Muscle of back (tissue), 11 donors: ENCODE results near the gene EVI2A. TPM values are rescaled to one million over a fixed set of nuclear protein-coding genes. Genes with fewer than 3 reads are reported as not detected.
"Not testable (repeated sequence)": the region's sequence is repeated elsewhere in the genome, so short reads cannot be mapped to it uniquely, and the experiment has no call there.

ENCODE experiments used
- DNase-seq, 3 donors: peaks; one replicate each; pipeline versions ENCODE4 v3.0.0 to v3.0.0-alpha.2; 2013
- polyA plus RNA-seq, 10 donors: library from polyadenylated mRNA; unstranded; fragments of 120-200 nt; gene quantifications; one replicate each; pipeline ENCODE4 v1.2.1, GENCODE V29; 2013; ENCODE audit not compliant: insufficient read length in 10 of 10

The EVI2A gene
- polyA plus RNA-seq, 10 donors = 1.3 to 5.9 (median 2.3) TPM

- DNase-seq = peak in 1 of 3 donors; percentile 20
Measured at GRCh38 chr17:31313982-31314781, 7.2 kb downstream of the EVI2A start, which contains the start of gene EVI2B. TSS of gene EVI2B (minus strand) at chr17:31314054. CDS start at chr17:31305609, 8,445 bp downstream.

- not testable (repeated sequence) for DNase-seq
Measured at GRCh38 chr17:31312223-31312622, 9.2 kb downstream of the EVI2A start.

DNA sequence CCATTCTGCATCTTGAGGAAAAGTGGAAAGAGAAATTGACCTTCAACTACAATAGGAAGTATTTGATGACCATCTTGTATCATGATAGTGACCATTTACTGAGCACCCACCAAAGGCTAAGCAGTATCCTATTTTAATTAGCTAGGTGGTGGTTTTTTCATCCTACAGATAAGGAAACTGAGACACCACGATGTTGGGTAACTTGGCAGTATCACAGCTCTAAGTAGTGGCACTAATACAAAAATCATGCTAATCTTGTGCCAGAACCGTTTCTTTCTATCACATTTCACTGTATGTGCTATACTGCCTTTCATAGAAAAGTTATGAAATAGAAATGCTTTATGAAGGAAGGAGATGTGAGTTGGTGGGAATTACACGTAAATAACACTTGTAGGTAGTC lies 9.9 kb downstream of the EVI2A start:
- no peak for DNase-seq

DNA sequence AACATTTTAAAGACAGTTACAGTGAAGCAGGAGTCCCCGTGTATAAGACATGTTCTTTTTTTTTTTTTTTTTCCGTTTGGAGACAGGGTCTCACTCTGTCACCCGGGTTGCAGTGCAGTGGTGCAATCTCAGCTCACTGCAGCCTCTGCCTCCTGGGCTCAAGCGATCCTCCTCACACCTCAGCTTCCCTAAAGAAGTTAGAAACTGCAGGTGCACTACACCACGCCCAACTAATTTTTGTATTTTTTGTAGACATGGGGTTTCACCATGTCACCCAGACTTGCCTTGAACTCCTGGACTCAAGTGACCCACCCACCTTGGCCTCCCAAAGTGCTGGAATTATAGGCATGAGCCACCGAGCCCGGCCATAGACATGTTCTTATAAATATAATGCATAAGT lies 10.5 kb downstream of the EVI2A start:
- no peak for DNase-seq

DNA sequence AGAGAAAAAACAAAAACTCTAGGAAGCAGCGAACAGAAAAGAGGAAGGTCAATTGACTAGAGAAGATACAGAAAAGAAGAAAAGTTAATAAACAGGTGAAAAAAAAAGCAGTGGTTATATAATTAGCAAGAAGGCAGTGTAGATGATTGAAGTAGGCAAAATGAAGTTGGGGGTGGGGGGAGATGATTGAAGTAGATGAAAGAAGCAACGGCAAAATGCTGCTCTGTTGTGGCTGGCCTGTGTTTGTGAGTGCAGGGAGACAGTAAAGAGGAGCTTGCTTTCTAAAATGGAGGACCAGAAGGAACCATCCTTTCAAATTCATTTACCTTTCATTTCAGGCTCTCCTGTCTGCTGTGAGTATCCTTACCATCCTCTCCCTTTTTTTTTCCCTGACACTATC lies 11.2 kb downstream of the EVI2A start:
- DNase-seq = peak in 1 of 3 donors; percentile 10

GRCh38 chr17:31309556-31309955 lies 11.9 kb downstream of the EVI2A start:
- DNase-seq = peak in 1 of 3 donors; percentile 19

DNA sequence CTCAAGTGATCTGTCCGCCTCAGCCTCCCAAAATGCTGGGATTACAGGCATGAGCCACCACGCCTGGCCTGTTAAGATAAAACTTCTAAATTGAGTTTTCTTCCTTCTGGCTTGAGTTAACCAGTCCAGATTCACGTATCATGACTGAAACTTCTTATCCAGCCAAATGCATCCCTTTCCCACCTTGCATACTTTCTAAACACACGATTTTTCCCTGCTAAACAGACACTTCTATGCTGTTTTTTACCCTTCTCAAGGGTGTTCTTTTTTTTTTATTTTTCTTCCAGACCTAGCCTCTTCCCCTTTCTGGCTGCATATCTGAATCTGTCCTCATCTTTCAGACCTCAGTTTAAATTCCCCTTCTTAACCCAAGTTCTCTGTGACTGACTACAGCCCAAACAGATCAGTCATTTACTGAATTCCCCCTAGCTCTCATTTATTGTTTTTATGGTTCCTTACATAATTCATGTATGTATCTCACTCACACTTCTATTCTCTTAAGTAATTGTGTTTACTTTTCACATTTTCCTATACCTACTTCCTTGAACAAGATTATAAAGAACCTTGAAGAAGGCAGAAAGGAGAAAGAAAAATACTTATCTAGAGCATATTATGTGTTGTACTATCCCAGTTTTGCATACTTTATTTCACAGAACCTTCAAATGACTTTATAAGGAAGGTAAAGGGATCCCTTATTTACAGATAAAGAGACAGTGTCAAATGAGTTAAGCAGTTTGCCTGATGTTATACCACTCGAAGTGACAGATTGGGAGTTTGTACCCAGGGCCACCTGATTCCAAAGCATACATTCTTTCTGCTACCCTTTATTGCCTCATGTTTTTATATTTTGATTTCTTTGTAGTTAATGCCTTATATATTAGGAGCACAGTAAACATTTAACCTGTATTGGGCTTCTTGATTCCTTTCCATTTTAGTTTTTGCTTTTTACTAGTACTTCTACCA lies 12.8 kb downstream of the EVI2A start:
- DNase-seq = no peak

DNA sequence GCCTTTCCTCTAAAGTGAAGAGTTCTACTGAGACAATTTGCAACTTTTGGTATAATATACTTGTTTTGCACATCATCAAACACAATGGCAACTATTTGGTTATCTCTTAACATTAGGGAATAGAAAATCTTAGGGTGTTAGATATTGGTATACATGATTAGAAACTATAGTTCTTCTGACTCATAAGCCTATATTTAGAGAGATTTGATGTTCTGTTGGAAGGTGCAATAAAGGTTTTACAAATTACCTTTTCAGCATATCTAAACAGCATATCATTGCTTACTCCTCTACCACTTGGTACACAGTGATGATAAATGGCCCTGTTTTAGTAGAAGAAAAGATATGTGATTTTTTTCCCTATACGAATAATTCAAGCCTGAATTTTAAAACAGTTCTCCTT lies 13.8 kb downstream of the EVI2A start:
- no peak for DNase-seq

DNA sequence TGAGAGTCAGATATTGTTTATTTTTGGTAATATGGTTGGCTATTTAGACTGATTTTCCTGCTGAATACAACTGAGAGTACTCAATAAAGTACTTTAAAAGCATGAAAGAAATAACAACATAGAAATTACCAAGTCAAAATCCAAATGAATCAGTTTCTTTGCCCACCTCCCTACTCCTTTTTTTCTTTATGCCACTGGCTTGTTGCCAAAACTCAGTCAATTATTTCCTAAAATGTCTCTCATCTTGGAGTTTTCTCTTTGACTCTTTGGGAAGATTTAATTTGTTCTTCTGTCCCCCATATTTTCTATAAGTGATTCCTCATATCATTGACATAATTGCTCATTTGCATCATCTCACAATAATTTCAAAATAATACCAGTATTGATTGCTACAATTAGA lies 21.8 kb downstream of the EVI2A start:
- DNase-seq = no peak

GRCh38 chr17:31297090-31297489 lies 24.3 kb downstream of the EVI2A start, which contains the start of gene OMG:
TSS of gene OMG (minus strand) at chr17:31297239. CDS start at chr17:31296331, 908 bp downstream.
- DNase-seq = no peak

GRCh38 chr17:31296142-31296541 lies 25.3 kb downstream of the EVI2A start:
- DNase-seq = no peak

DNA sequence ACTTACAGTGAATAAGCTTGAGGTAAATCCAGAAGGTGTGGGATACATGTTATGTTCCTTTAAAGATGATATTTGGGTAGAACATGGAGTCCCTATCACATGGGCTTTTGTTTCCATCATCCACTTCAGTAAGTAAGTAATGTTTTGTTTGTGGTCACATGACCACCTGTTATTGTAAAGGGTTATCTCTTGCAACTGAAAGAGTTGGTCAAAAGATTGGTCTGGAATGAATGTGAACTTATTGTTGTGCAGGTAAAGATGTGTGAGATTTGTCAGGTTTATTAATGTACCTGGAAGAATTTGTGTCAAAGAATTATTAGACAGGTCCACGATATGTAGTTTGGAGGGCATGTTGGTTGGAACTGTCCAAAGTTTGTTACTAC lies 25.9 kb downstream of the EVI2A start:
- DNase-seq = no peak

GRCh38 chr17:31294820-31295488 lies 26.5 kb downstream of the EVI2A start:
- DNase-seq = peak in 1 of 3 donors; percentile 35

DNA sequence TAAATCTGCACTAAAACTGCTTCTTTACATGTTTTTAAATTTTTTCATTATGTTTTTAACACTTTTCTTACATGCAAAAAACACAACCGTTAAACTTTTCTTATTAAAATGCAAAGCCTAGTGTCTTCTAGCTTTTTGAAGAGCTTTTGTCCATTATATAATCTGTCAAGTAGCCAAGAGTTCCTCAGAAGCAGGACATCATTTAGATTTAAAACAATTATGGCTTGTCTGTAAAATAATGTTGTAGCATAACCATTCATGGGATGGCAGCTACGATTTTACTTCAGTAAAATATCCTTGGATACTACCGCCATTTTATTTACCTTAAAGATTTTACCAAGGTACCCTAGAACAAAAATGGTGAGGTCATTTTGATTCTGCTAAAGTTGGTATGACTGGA lies 27.2 kb downstream of the EVI2A start:
- DNase-seq = no peak

DNA sequence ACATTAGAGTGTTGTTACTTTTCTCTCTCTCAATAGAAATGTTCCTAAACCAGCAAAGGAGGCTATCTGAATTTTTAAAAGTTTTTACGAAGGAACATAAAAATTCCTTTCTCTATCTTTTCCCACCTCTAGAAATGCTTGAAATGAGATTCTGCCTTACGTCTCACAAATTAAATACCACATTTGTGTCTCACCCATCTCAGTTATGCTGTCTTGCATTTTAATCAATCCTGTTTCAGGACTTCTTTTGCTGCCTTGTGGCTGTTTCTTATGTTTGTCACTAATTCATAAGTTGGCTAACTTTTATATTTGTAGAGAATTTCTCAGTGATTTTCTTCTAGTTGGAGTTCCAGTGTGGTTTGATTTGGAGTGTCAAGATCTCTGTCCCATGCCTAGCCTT lies 27.8 kb downstream of the EVI2A start:
- DNase-seq = no peak

GRCh38 chr17:31291820-31292219 lies 29.6 kb downstream of the EVI2A start:
- peak in 1 of 3 donors; percentile 7 for DNase-seq

- no peak for DNase-seq
Measured at GRCh38 chr17:31289790-31290189, 31.6 kb downstream of the EVI2A start.

- DNase-seq = not testable (repeated sequence)
Measured at GRCh38 chr17:31287932-31288331, 33.5 kb downstream of the EVI2A start.

- DNase-seq = no peak
Measured at GRCh38 chr17:31286587-31286986, 34.8 kb downstream of the EVI2A start.

GRCh38 chr17:31283841-31284240 lies 37.6 kb downstream of the EVI2A start:
- no peak for DNase-seq

DNA sequence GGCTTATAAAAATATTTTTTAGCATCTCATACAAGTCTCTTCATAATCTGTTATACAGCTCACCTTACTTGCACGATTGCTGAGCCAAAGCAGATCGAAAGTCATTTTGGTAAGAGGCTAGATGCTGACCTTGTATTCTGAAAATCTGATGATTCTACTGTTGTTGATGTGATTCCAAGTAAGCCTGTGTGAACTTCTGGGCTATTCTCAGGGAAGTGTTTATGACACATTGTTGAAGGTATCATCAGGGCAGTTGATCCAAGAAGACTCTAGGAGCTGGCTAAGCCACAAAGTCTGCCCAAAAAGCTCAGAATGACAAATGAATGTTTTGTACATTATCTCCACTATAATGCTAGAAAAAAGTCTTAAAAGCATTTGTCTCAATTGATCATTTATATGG lies 40.4 kb downstream of the EVI2A start:
- no peak for DNase-seq

GRCh38 chr17:31279401-31279800 lies 42.0 kb downstream of the EVI2A start:
- no peak for DNase-seq
